ENCODE results near the gene SLC15A3.

SLC15A3 gene

GRCh38 chr11:60951904-60952741 lies at the start of gene SLC15A3:
Gene SLC15A3, minus strand, starts transcription at chr11:60952176. Its CDS starts 625 bp downstream, at chr11:60951551.
- peak; percentile 55 for DNase-seq (ENCODE audit: low read depth)

- no peak for DNase-seq (ENCODE audit: low read depth)
These were observed 48.5 kb upstream of the SLC15A3 start for GRCh38 chr11:61000426-61000825.

- DNase-seq (ENCODE audit: low read depth): no peak
These were observed 44.6 kb upstream of the SLC15A3 start for GRCh38 chr11:60996381-60997138.

GRCh38 chr11:60995798-60996197 lies 43.8 kb upstream of the SLC15A3 start:
- no peak for DNase-seq (ENCODE audit: low read depth)

GRCh38 chr11:60994541-60995080 lies 42.6 kb upstream of the SLC15A3 start:
- no peak for DNase-seq (ENCODE audit: low read depth)

GRCh38 chr11:60993615-60994014 lies 41.6 kb upstream of the SLC15A3 start:
- DNase-seq (ENCODE audit: low read depth): no peak

GRCh38 chr11:60992842-60993409 lies 41.0 kb upstream of the SLC15A3 start:
- DNase-seq (ENCODE audit: low read depth): no peak

GRCh38 chr11:60991457-60991856 lies 39.5 kb upstream of the SLC15A3 start:
- no peak for DNase-seq (ENCODE audit: low read depth)

GRCh38 chr11:60989093-60989650 lies 37.2 kb upstream of the SLC15A3 start:
- no peak for DNase-seq (ENCODE audit: low read depth)

- no peak for DNase-seq (ENCODE audit: low read depth)
These were observed 36.7 kb upstream of the SLC15A3 start for GRCh38 chr11:60988658-60989057.

- no peak for DNase-seq (ENCODE audit: low read depth)
These were observed 35.8 kb upstream of the SLC15A3 start for GRCh38 chr11:60987577-60988277.

GRCh38 chr11:60985991-60986915 lies 34.3 kb upstream of the SLC15A3 start:
- peak; percentile 76 for DNase-seq (ENCODE audit: low read depth)

- no peak for DNase-seq (ENCODE audit: low read depth)
These were observed 33.5 kb upstream of the SLC15A3 start for GRCh38 chr11:60985501-60985900.

GRCh38 chr11:60984636-60985035 lies 32.7 kb upstream of the SLC15A3 start:
- DNase-seq (ENCODE audit: low read depth): no peak

- no peak for DNase-seq (ENCODE audit: low read depth)
These were observed 32.2 kb upstream of the SLC15A3 start for GRCh38 chr11:60984149-60984548.

- no peak for DNase-seq (ENCODE audit: low read depth)
These were observed 30.2 kb upstream of the SLC15A3 start for GRCh38 chr11:60982184-60982583.

GRCh38 chr11:60981515-60981914 lies 29.5 kb upstream of the SLC15A3 start:
- DNase-seq (ENCODE audit: low read depth): no peak

- DNase-seq (ENCODE audit: low read depth): no peak
These were observed 26.8 kb upstream of the SLC15A3 start for GRCh38 chr11:60978546-60979380.

GRCh38 chr11:60977836-60978235 lies 25.9 kb upstream of the SLC15A3 start:
- DNase-seq (ENCODE audit: low read depth): no peak

- no peak for DNase-seq (ENCODE audit: low read depth)
These were observed 25.2 kb upstream of the SLC15A3 start for GRCh38 chr11:60977224-60977623.

All from ELR (cell line).